IPS-18a (cell line): ENCODE data around the gene APOL3.
"Not testable (repeated sequence)": the region's sequence is repeated elsewhere in the genome, so short reads cannot be mapped to it uniquely, and the experiment has no call there.

Experiments
- H3K27ac ChIP-seq: one replicate; pipeline ENCODE4 v1.5.1; 2013; ENCODE audit warnings: low read length
- H3K27me3 ChIP-seq: one replicate; pipeline ENCODE4 v1.6.1; 2013; ENCODE audit warnings: mild to moderate bottlenecking, low read length; ENCODE audit not compliant: control insufficient read depth, insufficient read depth
- H3K36me3 ChIP-seq: one replicate; pipeline ENCODE4 v1.6.1; 2013; ENCODE audit warnings: low read depth, low read length; ENCODE audit not compliant: control insufficient read depth
- H3K4me1 ChIP-seq: one replicate; pipeline ENCODE4 v1.6.1; 2013; ENCODE audit warnings: low read depth, low read length; ENCODE audit not compliant: control insufficient read depth
- H3K4me3 ChIP-seq: one replicate; pipeline ENCODE4 v1.5.1; 2013; ENCODE audit warnings: low read length
- H3K9ac ChIP-seq: one replicate; pipeline ENCODE4 v1.6.1; 2013; ENCODE audit warnings: mild to moderate bottlenecking, low read length, moderate library complexity
- H3K9me3 ChIP-seq: one replicate; pipeline ENCODE4 v1.6.1; 2013; ENCODE audit warnings: low read depth, low read length; ENCODE audit not compliant: control insufficient read depth

Gene APOL3

DNA sequence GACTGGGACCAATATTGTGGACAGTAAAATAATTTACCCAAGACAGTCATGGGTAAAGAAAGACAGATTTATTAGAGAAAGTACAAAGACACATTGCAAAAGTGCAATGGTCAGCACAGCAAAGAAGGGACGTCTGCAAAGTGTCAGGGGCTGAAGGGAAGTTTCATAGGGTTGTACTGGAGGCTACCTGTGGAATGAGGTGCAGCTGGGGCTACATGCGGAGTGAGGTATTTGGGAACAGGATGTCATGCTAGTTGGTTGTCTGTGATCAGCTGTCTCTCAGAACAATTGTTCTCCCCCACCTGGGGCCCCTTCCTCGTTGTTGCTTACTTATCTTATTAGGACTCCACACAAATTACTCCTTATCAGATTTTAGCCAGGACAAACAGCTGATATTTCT is 11.4 kb upstream of the APOL3 start:
- Histone ChIP-seq H3K27ac (no peak overlapping the region), H3K4me3 (no peak overlapping the region), H3K9ac (no peak overlapping the region), H3K36me3 (no peaks in the 10 kb centered on the region), H3K4me1 (peaks cover 14% of the 10 kb centered on the region), H3K9me3 (no peaks in the 10 kb centered on the region), H3K27me3 (no peaks in the 10 kb centered on the region)

DNA sequence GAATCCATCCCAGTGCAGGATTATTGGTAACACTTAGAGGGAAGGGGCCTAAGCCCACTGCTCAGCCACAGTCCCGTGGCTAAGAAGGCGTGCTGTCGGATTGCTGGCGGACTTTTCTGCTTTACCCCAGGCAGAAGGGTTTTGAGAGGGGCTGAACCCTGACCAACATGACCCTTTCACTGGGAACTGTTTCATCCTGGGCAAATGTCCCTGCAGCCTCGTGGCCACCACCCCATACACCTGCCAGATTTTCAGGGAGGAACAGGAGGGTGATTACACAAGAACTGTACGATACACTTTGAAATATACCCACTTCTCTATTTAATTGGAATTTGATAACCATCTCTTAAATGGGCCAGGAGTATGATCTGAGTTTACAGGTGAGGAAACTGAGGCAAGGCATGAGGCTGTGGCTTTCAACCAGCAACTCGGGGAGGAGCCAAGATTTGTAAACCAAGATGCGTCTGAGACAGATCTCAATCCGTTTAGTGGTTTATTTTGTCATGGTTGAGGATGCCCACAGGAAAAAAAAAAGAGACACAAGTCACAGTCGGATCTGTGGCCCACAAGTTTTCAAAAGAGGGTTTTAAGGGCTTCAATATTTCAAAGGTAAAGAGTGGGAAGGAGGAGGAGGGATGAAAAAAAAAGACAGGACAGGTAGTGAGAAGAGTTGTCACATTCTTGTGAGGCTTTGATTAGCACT is 6.1 kb upstream of the APOL3 start:
- H3K27me3 ChIP-seq: no peaks in the 10 kb centered on the region
- H3K4me1 ChIP-seq: peaks cover 7% of the 10 kb centered on the region
- no peak overlapping the region for H3K27ac ChIP-seq
- H3K36me3 ChIP-seq: no peaks in the 10 kb centered on the region
- H3K9me3 ChIP-seq: no peaks in the 10 kb centered on the region
- no peak overlapping the region for H3K4me3 ChIP-seq
- no peak overlapping the region for H3K9ac ChIP-seq

DNA sequence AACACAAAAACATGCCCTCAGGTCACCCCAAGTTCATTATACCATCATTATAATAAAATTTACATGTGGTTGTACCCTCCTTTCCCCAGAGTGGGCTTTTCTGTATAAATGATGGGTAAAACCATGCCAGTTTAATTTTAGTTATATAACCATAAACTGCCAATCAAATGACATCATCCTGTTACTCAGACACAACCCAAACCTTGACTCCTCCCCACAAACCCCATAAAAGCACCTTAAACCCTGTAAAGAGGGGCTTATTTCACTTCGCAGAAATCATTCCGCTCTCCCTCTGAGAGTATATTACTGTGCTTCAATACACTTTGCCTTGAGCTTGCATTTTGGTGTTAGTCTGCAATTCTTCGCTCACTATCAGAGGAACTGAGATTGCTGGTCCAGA is 5.5 kb upstream of the APOL3 start:
- Histone ChIP-seq H3K4me1 (peaks cover 7% of the 10 kb centered on the region), H3K4me3 (no peak overlapping the region), H3K27me3 (no peaks in the 10 kb centered on the region), H3K9ac (no peak overlapping the region), H3K9me3 (no peaks in the 10 kb centered on the region), H3K36me3 (no peaks in the 10 kb centered on the region), H3K27ac (no peak overlapping the region)

DNA sequence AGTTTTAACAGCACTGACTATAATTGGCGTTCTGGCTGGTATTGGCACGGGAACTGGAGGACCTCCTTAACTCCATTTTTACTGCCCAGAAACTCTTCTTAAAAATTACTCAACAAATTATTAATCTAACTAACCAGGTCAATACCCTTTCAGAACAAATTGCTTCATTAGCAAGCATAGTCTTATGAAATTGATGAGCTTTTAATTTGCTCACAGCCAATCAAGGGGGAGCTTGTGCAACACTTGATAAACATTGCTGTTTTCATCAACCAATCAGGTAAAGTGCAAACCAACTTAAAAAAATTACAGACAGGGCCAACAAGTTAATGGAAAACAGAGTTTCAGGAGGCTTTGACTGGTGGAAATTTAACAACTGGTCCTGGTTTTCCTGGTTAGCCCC is 4.6 kb upstream of the APOL3 start:
- Histone ChIP-seq H3K9ac (no peak overlapping the region), H3K9me3 (no peaks in the 10 kb centered on the region), H3K4me1 (peaks cover 7% of the 10 kb centered on the region), H3K4me3 (no peak overlapping the region), H3K27me3 (no peaks in the 10 kb centered on the region), H3K27ac (no peak overlapping the region), H3K36me3 (no peaks in the 10 kb centered on the region)

DNA sequence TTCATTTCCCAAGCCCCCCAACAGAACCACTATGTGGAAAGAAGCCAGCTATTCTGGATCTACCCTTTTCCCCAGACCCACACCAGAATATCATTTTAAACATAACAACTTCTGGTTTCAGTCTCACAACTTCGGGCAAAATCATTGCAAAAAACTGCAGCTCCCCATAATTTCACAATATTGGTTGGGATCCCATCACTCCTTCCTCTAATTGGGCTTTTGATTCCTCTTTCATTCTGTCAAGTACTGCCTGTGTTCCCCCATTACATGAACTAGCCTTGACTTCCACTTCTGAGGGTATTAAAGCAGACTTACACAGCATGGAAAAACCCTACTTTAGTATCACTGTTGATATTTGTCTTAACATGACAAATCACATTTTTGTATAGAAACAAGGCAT is 4.1 kb upstream of the APOL3 start:
- Histone ChIP-seq H3K4me3 (no peak overlapping the region), H3K27ac (no peak overlapping the region), H3K36me3 (no peaks in the 10 kb centered on the region), H3K27me3 (no peaks in the 10 kb centered on the region), H3K9me3 (no peaks in the 10 kb centered on the region), H3K9ac (no peak overlapping the region), H3K4me1 (peaks cover 7% of the 10 kb centered on the region)

DNA sequence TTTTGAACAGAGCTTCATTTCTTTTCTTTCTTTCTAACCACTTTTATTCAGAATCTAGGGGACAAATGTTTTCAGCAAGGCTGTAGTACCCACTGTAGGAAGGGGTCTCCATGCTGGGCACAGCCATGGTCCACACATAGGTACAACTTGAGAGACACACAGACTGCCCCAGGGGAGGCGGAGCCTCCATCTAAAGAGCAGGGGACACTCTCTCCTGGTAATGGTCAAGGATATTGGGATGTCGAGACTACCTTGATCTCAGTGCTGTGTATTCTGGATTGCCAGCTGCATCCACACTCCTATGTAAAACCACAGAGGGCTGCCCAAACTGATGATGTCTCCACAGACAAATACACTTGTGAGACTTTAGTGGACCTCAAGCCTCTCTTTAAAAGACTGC is 2.9 kb upstream of the APOL3 start:
- Histone ChIP-seq H3K27ac (no peak overlapping the region), H3K36me3 (no peaks in the 10 kb centered on the region), H3K27me3 (no peaks in the 10 kb centered on the region), H3K9ac (no peak overlapping the region), H3K4me1 (peaks cover 7% of the 10 kb centered on the region), H3K4me3 (no peak overlapping the region), H3K9me3 (no peaks in the 10 kb centered on the region)

DNA sequence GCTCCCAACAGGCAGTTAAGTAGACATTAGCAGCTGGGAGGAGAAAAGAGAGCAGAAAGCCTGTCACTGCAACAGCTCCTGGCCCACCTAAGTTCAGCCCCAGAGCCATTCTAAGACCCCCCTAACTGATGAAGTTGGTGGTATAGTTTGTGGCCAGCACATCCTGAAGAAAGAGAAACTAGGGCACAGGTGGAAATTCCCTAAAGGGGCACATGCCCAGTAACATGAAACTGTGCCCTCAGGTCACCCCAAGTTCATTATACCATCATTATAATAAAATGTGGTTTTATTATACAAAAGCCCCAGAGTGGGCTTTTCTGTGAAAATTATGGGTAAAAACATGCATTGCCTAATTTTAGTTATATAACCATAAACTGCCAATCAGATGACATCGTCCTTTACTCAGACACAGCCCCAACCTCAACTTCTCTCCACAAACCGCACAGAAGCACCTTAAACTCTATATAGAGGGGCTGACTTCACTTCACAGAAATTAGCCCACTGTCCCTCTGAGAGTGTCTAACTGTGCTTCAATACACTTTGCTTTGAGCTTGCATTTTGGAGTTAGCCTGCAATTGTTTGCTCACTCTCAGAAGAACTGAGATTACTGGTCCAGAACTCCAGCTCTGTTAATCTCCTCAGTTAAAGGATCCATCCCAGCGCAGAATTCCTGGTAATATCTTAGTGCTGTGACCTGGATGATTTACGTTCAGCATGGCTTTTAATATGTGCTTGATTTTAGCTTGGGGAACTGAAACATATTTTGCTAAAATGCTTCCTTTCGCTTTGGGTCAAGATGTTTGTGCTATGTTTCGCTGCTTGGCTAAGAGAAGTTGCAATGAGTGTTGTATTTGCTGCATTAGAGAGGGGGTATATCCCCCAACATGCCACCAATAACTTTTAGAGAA is 1.8 kb upstream of the APOL3 start:
- no peak overlapping the region for H3K9ac ChIP-seq
- no peaks in the 10 kb centered on the region for H3K36me3 ChIP-seq
- no peak overlapping the region for H3K4me3 ChIP-seq
- H3K4me1 ChIP-seq: peaks cover 1% of the 10 kb centered on the region
- H3K27me3 ChIP-seq: no peaks in the 10 kb centered on the region
- H3K27ac ChIP-seq: no peak overlapping the region
- no peaks in the 10 kb centered on the region for H3K9me3 ChIP-seq

DNA sequence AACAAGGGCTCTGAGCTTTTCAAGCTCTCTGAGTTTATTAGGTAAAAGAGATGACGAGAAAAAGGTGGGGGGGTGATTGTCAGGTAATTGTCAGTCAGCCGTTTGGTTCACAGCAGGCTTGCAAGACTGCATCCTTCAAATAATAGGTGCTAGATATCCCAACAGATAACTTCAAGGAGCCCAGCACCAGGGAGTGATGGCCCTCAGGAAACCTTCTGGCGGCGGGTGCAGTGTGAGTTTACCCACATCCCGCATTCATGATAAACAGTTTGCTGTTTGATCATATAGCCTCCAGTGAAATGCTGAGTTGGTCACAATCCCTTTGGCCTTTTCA is 1.2 kb upstream of the APOL3 start:
- H3K27me3 ChIP-seq, H3K27ac ChIP-seq, H3K4me3 ChIP-seq, H3K9ac ChIP-seq, H3K9me3 ChIP-seq, H3K4me1 ChIP-seq, H3K36me3 ChIP-seq: not testable (repeated sequence)

DNA sequence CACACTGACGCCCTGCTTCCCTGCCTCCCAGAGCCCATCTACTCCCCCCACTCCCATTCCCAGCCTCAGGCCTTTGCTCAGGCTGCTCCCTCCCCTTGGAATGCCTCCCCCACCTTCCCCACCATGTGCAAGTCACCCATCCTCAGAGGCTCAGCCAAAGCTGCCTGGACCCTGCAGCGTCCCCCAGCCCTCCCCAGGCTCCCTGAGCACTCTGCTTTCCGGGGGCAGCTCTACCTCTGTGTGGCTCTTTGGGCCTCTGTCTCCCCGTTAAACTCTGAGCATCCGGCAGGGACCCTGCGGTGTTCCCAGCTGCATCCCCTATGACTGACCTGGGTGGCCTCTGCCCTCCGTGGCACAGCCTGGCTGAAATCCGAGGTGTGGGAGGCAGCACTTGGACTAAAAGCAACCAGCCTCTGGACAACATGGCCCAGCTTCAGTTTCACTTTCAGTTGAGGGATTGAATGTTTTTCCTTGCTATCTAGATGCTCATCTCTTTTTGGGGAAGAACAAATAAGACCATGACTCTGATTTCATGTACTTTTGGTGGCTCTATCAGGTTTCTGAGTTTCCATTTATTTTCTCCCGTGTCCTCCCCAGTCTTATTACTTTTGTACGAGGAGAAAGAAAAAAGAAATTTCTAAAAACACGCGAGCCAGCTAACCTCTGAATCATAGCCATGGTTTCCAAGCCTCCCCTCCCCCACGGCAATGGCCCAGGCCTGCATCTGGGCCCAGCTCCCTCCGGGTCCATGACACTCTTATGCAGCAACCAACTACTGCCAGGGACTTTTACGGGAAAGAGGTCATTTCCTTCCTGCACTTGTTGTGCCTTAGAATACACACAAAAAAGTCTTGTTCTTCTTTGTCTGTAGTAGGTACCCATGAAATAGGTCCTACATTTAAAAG is 3.8 kb downstream of the APOL3 start:
- peaks cover 11% of the 10 kb centered on the region for H3K4me1 ChIP-seq
- no peak overlapping the region for H3K4me3 ChIP-seq
- H3K9me3 ChIP-seq: no peaks in the 10 kb centered on the region
- no peaks in the 10 kb centered on the region for H3K36me3 ChIP-seq
- peak overlapping the region; percentile 13 for H3K27ac ChIP-seq
- H3K27me3 ChIP-seq: no peaks in the 10 kb centered on the region
- H3K9ac ChIP-seq: peak overlapping the region; percentile 38

DNA sequence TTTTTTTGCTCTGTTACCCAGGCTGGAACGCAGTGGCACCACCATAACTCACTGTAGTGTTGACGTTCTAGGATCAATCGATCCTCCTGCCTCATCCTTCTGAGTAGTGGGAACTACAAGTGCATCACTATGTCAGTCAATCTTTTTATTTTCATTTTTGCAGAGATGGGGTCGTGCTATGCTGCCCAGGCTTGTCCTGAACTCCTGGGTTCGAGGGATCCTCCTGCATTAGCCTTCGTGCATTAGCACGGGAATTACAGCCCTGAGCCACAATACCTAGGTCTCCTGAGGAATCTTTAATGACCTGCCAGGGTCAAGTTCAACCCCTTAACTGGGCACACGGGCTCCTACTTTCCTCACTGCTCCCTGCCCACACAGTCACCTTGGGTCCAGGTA is 4.4 kb downstream of the APOL3 start:
- Histone ChIP-seq H3K4me3 (no peak overlapping the region), H3K27ac (no peak overlapping the region)

DNA sequence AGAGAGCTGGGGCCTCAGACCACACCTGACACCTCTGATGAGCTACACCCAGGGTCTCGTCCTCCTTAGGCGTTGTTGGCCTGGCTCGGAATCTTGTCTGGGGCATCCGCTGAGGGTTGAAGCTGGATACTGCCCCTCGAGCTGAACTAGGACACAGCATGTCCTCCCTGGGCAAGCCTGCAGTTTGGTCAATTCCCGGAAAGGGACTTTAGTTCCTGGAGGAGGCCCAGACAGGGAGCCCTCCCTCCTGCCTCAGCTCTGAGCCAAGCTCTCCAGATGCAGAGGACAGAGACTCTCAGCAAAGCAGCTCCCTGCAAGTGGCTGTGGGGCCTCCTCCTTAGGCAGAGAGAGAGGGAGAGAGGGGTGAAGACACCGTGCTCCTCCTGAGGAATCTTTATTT is 4.9 kb downstream of the APOL3 start:
- Histone ChIP-seq H3K27me3 (no peaks in the 10 kb centered on the region), H3K9ac (no peak overlapping the region), H3K9me3 (no peaks in the 10 kb centered on the region), H3K27ac (no peak overlapping the region), H3K36me3 (no peaks in the 10 kb centered on the region), H3K4me1 (peaks cover 11% of the 10 kb centered on the region), H3K4me3 (no peak overlapping the region)

More for the DNA sequence above, 4.4 kb downstream of the APOL3 start:
- Histone ChIP-seq H3K9ac (no peak overlapping the region), H3K9me3 (no peaks in the 10 kb centered on the region), H3K27me3 (no peaks in the 10 kb centered on the region), H3K4me1 (peaks cover 11% of the 10 kb centered on the region), H3K36me3 (no peaks in the 10 kb centered on the region)
